ENCODE measurements around the gene CCDC180. TPM values are rescaled to one million over a fixed set of nuclear protein-coding genes. Genes with fewer than 3 reads are reported as not detected.
A peak's percentile ranks its signal among the peaks of the same experiment; 100 is the strongest.

Gene CCDC180
- total and polyA plus RNA-seq, 2 experiments from 2014 or later = 3.9 to 7.1 TPM

DNA sequence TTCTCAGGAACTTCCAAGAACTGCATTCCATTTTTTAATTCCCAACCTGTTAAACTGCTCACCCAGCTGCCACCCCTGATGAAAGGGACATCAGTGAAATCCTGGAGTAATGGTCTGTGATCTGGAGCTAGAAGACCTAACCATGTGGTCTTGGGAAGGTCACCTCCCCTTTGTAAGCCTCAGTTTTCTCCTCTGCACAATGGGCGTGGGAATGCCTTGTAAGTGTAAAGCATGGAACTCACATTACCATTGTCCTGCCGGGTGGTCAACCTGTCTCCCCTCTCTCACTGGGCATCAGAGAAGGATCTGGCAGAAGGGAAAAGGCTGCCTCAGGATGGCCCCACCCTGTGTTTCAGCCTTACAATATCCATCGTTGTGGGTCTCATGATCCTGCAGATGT is 15.3 kb upstream of the CCDC180 start (continued):
- TF ChIP-seq NANOG (IDR thresholded peaks at IDR 0.05; ENCODE audit: borderline replicate concordance) (no peak), JUNB (IDR thresholded peaks at IDR 0.05; ENCODE audit: unreplicated experiment) (no peak), POLR2AphosphoS5 (IDR thresholded peaks at IDR 0.05; ENCODE audit: low read depth) (no peak), EZH2 (IDR thresholded peaks at IDR 0.05; ENCODE audit: low read depth, unreplicated experiment) (no peak), STAT1 (IDR thresholded peaks at IDR 0.05; ENCODE audit: unreplicated experiment) (no peak), ZNF114 (CRISPR knock-in tag; IDR thresholded peaks at IDR 0.05) (no peak)
- TF ChIP-seq, protein P1, sequence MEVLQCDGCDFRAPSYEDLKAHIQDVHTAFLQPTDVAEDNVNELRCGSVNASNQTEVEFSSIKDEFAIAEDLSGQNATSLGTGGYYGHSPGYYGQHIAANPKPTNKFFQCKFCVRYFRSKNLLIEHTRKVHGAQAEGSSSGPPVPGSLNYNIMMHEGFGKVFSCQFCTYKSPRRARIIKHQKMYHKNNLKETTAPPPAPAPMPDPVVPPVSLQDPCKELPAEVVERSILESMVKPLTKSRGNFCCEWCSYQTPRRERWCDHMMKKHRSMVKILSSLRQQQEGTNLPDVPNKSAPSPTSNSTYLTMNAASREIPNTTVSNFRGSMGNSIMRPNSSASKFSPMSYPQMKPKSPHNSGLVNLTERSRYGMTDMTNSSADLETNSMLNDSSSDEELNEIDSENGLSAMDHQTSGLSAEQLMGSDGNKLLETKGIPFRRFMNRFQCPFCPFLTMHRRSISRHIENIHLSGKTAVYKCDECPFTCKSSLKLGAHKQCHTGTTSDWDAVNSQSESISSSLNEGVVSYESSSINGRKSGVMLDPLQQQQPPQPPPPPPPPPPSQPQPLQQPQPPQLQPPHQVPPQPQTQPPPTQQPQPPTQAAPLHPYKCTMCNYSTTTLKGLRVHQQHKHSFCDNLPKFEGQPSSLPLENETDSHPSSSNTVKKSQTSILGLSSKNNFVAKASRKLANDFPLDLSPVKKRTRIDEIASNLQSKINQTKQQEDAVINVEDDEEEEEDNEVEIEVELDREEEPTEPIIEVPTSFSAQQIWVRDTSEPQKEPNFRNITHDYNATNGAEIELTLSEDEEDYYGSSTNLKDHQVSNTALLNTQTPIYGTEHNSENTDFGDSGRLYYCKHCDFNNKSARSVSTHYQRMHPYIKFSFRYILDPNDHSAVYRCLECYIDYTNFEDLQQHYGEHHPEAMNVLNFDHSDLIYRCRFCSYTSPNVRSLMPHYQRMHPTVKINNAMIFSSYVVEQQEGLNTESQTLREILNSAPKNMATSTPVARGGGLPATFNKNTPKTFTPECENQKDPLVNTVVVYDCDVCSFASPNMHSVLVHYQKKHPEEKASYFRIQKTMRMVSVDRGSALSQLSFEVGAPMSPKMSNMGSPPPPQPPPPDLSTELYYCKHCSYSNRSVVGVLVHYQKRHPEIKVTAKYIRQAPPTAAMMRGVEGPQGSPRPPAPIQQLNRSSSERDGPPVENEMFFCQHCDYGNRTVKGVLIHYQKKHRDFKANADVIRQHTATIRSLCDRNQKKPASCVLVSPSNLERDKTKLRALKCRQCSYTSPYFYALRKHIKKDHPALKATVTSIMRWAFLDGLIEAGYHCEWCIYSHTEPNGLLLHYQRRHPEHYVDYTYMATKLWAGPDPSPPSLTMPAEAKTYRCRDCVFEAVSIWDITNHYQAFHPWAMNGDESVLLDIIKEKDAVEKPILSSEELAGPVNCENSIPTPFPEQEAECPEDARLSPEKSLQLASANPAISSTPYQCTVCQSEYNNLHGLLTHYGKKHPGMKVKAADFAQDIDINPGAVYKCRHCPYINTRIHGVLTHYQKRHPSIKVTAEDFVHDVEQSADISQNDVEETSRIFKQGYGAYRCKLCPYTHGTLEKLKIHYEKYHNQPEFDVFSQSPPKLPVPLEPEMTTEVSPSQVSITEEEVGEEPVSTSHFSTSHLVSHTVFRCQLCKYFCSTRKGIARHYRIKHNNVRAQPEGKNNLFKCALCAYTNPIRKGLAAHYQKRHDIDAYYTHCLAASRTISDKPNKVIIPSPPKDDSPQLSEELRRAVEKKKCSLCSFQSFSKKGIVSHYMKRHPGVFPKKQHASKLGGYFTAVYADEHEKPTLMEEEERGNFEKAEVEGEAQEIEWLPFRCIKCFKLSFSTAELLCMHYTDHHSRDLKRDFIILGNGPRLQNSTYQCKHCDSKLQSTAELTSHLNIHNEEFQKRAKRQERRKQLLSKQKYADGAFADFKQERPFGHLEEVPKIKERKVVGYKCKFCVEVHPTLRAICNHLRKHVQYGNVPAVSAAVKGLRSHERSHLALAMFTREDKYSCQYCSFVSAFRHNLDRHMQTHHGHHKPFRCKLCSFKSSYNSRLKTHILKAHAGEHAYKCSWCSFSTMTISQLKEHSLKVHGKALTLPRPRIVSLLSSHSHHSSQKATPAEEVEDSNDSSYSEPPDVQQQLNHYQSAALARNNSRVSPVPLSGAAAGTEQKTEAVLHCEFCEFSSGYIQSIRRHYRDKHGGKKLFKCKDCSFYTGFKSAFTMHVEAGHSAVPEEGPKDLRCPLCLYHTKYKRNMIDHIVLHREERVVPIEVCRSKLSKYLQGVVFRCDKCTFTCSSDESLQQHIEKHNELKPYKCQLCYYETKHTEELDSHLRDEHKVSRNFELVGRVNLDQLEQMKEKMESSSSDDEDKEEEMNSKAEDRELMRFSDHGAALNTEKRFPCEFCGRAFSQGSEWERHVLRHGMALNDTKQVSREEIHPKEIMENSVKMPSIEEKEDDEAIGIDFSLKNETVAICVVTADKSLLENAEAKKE (CRISPR knock-in tag; IDR thresholded peaks at IDR 0.05) = no peak
- TF ChIP-seq, protein P2, sequence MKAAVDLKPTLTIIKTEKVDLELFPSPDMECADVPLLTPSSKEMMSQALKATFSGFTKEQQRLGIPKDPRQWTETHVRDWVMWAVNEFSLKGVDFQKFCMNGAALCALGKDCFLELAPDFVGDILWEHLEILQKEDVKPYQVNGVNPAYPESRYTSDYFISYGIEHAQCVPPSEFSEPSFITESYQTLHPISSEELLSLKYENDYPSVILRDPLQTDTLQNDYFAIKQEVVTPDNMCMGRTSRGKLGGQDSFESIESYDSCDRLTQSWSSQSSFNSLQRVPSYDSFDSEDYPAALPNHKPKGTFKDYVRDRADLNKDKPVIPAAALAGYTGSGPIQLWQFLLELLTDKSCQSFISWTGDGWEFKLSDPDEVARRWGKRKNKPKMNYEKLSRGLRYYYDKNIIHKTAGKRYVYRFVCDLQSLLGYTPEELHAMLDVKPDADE (IDR thresholded peaks at IDR 0.05) = no peak

DNA sequence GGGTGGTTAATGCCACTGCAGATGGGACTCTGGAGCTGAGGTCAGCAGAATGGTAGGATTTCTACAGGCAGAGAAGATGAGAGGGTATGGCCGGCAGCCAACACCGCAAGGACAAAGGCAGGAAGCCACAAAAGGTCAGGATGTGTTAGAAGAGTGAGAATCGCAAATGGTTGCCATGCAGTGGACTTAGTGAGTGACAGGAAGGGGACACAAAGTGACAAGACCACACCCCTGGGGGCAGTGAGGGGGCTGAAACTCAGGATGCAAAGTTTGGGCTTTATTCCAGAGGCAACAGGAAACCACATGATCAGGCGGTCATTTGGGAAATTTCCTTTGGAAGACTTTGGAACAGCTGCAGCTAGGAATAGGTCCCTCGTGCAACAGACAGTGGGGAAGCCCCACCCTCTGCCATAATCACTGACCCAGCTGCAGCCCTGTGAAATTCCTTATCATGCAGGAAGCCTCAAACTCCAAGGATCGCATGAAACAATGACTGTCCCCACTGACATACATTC is 14.2 kb upstream of the CCDC180 start:
- no peaks in the 10 kb centered on the region for H3K9me2 ChIP-seq (ENCODE audit: insufficient read depth)
- DNase-seq (ENCODE audit: low spot score) (peak; percentile 11), ATAC-seq (no peak; the same call in 2 of the 3 replicates)
- H3K27me3 ChIP-seq (ENCODE audit: insufficient read depth) = no peaks in the 10 kb centered on the region
- Mint-ChIP-seq H3K4me3 (no peak overlapping the region), H3K4me1 (peaks cover 7% of the 10 kb centered on the region), H3K9me3 (no peaks in the 10 kb centered on the region; the same call in 2 of the 3 replicates), H3K36me3 (ENCODE audit: low read depth) (peaks cover 41% of the 10 kb centered on the region), H3K27me3 (ENCODE audit: insufficient read depth, low read depth, poor library complexity) (no peaks in the 10 kb centered on the region), H3K27ac (no peak overlapping the region)
- H3K4me3 ChIP-seq = no peak overlapping the region
- H3K79me2 ChIP-seq (replicated peaks; ENCODE audit: insufficient read depth) = no peaks in the 10 kb centered on the region
- no peak overlapping the region for H2AFZ ChIP-seq
- H3F3A ChIP-seq (replicated peaks; ENCODE audit: low read depth) = no peaks in the 10 kb centered on the region
- no peaks in the 10 kb centered on the region for H4K20me1 ChIP-seq (replicated peaks; ENCODE audit: insufficient read depth)
- H3K4me1 ChIP-seq (ENCODE audit: insufficient read depth) = no peaks in the 10 kb centered on the region
- H3K27ac ChIP-seq (ENCODE audit: low read depth) = peak overlapping the region; percentile 26; the same call in 1 of the 2 replicates
- H3K4me2 ChIP-seq = no peak overlapping the region
- no peaks in the 10 kb centered on the region for H3K36me3 ChIP-seq (ENCODE audit: insufficient read depth)
- TF ChIP-seq, protein P2 (IDR thresholded peaks at IDR 0.05) = no peak
- no peak for TF ChIP-seq ZNF331 (CRISPR knock-in tag; IDR thresholded peaks at IDR 0.05; ENCODE audit: low read depth)
- TF ChIP-seq JUNB (IDR thresholded peaks at IDR 0.05; ENCODE audit: unreplicated experiment) = no peak
- TF ChIP-seq, protein P3, sequence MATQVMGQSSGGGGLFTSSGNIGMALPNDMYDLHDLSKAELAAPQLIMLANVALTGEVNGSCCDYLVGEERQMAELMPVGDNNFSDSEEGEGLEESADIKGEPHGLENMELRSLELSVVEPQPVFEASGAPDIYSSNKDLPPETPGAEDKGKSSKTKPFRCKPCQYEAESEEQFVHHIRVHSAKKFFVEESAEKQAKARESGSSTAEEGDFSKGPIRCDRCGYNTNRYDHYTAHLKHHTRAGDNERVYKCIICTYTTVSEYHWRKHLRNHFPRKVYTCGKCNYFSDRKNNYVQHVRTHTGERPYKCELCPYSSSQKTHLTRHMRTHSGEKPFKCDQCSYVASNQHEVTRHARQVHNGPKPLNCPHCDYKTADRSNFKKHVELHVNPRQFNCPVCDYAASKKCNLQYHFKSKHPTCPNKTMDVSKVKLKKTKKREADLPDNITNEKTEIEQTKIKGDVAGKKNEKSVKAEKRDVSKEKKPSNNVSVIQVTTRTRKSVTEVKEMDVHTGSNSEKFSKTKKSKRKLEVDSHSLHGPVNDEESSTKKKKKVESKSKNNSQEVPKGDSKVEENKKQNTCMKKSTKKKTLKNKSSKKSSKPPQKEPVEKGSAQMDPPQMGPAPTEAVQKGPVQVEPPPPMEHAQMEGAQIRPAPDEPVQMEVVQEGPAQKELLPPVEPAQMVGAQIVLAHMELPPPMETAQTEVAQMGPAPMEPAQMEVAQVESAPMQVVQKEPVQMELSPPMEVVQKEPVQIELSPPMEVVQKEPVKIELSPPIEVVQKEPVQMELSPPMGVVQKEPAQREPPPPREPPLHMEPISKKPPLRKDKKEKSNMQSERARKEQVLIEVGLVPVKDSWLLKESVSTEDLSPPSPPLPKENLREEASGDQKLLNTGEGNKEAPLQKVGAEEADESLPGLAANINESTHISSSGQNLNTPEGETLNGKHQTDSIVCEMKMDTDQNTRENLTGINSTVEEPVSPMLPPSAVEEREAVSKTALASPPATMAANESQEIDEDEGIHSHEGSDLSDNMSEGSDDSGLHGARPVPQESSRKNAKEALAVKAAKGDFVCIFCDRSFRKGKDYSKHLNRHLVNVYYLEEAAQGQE (IDR thresholded peaks at IDR 0.05; ENCODE audit: unreplicated experiment) = no peak
- no peak for TF ChIP-seq CREB1 (CRISPR knock-in tag; IDR thresholded peaks at IDR 0.05; ENCODE audit: low read depth)
- no peak for TF ChIP-seq ZNF114 (CRISPR knock-in tag; IDR thresholded peaks at IDR 0.05)
- no peak for TF ChIP-seq POLR2AphosphoS5 (IDR thresholded peaks at IDR 0.05; ENCODE audit: low read depth)

Data from GM23338 (cell line).